H9 (cell line): ENCODE measurements around the gene CAVIN2. TPM values are rescaled to one million over a fixed set of nuclear protein-coding genes. Genes with fewer than 3 reads are reported as not detected.

ENCODE experiments used
- DNase-seq: peaks from one replicate; pipeline ENCODE4 v3.0.0-alpha.2; 2017
- H2AFZ ChIP-seq: one replicate; pipeline ENCODE4 v1.6.1; 2013; ENCODE audit warnings: mild to moderate bottlenecking, low read length, control low read depth, moderate library complexity
- H2AK5ac ChIP-seq: 2 replicates; pipeline ENCODE4 v1.6.1; 2013; ENCODE audit warnings: low read length, control low read depth, mixed read lengths; ENCODE audit not compliant: insufficient read length
- H2BK120ac ChIP-seq: one replicate; pipeline ENCODE4 v1.6.1; 2013; ENCODE audit warnings: low read depth, mild to moderate bottlenecking, low read length, control low read depth, inconsistent platforms; ENCODE audit not compliant: poor library complexity, severe bottlenecking
- H2BK12ac ChIP-seq: 2 replicates; pipeline ENCODE4 v1.6.1; 2013; ENCODE audit warnings: low read length, control low read depth, mixed read lengths, low read depth; ENCODE audit not compliant: insufficient read length
- H2BK15ac ChIP-seq: 2 replicates; pipeline ENCODE4 v1.6.1; 2013; ENCODE audit warnings: low read depth, low read length, control low read depth
- H2BK20ac ChIP-seq: one replicate; pipeline ENCODE4 v1.6.1; 2013; ENCODE audit warnings: low read depth, mild to moderate bottlenecking, low read length, control low read depth, inconsistent platforms; ENCODE audit not compliant: poor library complexity, severe bottlenecking
- H2BK5ac ChIP-seq: 2 replicates; pipeline ENCODE4 v1.6.1; 2013; ENCODE audit warnings: low read length, control low read depth, mixed read lengths; ENCODE audit not compliant: insufficient read length
- H3K14ac ChIP-seq: 2 replicates; pipeline ENCODE4 v1.6.1; 2013; ENCODE audit warnings: low read length, control low read depth; ENCODE audit not compliant: insufficient read depth
- H3K18ac ChIP-seq: 2 replicates; pipeline ENCODE4 v1.6.1; 2013; ENCODE audit warnings: low read depth, mild to moderate bottlenecking, mixed read lengths, low read length, control low read depth; ENCODE audit not compliant: insufficient read length
- H3K23ac ChIP-seq: 2 replicates; pipeline ENCODE4 v1.6.1; 2013; ENCODE audit warnings: low read length, control low read depth, mixed read lengths, low read depth; ENCODE audit not compliant: insufficient read length
- H3K23me2 ChIP-seq: 2 replicates; pipeline ENCODE4 v1.6.1; 2013; ENCODE audit warnings: low read depth, mild to moderate bottlenecking, mixed read lengths, low read length, control low read depth; ENCODE audit not compliant: insufficient read length, poor library complexity, severe bottlenecking
- H3K27ac ChIP-seq: 2 replicates; pipeline ENCODE4 v1.5.1; 2013; ENCODE audit warnings: low read length, control low read depth, mixed read lengths, low read depth; ENCODE audit not compliant: insufficient read length
- H3K27me3 ChIP-seq: 2 replicates; pipeline ENCODE4 v1.6.1; 2013; ENCODE audit warnings: low read length, control low read depth, inconsistent platforms; ENCODE audit not compliant: insufficient read depth
- H3K4ac ChIP-seq: 2 replicates; pipeline ENCODE4 v1.6.1; 2013; ENCODE audit warnings: low read depth, mild to moderate bottlenecking, control low read depth, inconsistent platforms, low read length, moderate library complexity
- H3K4me1 ChIP-seq: 2 replicates; pipeline ENCODE4 v1.6.1; 2013; ENCODE audit warnings: low read length, control low read depth, inconsistent platforms; ENCODE audit not compliant: insufficient read depth
- H3K4me2 ChIP-seq: 2 replicates; pipeline ENCODE4 v1.6.1; 2013; ENCODE audit warnings: low read length, control low read depth, mixed read lengths; ENCODE audit not compliant: insufficient read length, insufficient read depth
- H3K56ac ChIP-seq: 2 replicates; pipeline ENCODE4 v1.6.1; 2013; ENCODE audit warnings: low read depth, mild to moderate bottlenecking, mixed read lengths, low read length, control low read depth; ENCODE audit not compliant: insufficient read length
- H3K79me1 ChIP-seq: 2 replicates; pipeline ENCODE4 v1.6.1; 2013; ENCODE audit warnings: low read depth, mild to moderate bottlenecking, moderate library complexity, low read length, control low read depth, inconsistent platforms; ENCODE audit not compliant: insufficient read depth, poor library complexity, severe bottlenecking
- H3K79me2 ChIP-seq: 2 replicates; pipeline ENCODE4 v1.6.1; 2013; ENCODE audit warnings: low read length, control low read depth, inconsistent platforms; ENCODE audit not compliant: insufficient read depth
- H3K9ac ChIP-seq: 2 replicates; pipeline ENCODE4 v1.6.1; 2013; ENCODE audit warnings: low read length, control low read depth, mixed read lengths; ENCODE audit not compliant: insufficient read length; ENCODE audit errors: extremely low read depth
- H3K9me3 ChIP-seq: one replicate; pipeline ENCODE4 v1.6.1; 2013; ENCODE audit warnings: low read depth, low read length, inconsistent platforms; ENCODE audit not compliant: control insufficient read depth
- H3T11ph ChIP-seq: one replicate; pipeline ENCODE4 v1.6.1; 2013; ENCODE audit warnings: mild to moderate bottlenecking, low read length, control low read depth, inconsistent platforms
- H4K20me1 ChIP-seq: one replicate; pipeline ENCODE4 v1.6.1; 2013; ENCODE audit not compliant: control insufficient read depth, insufficient read length, insufficient read depth
- H4K5ac ChIP-seq: 2 replicates; pipeline ENCODE4 v1.6.1; 2013; ENCODE audit warnings: low read depth, mild to moderate bottlenecking, mixed read lengths, low read length, control low read depth; ENCODE audit not compliant: insufficient read length
- H4K8ac ChIP-seq: replicated peaks from 2 replicates; pipeline ENCODE4 v1.6.1; 2013; ENCODE audit warnings: low read length, control low read depth, mixed read lengths, low read depth; ENCODE audit not compliant: insufficient read length
- H4K91ac ChIP-seq: 2 replicates; pipeline ENCODE4 v1.6.1; 2013; ENCODE audit warnings: low read depth, mild to moderate bottlenecking, moderate library complexity, mixed read lengths, low read length, control low read depth; ENCODE audit not compliant: insufficient read length
- H3K27ac Mint-ChIP-seq, 3 experiments: 2 replicates in 2 of 3; 3 replicates in 1 of 3; pipeline ENCODE4 v1.8.0; 2020 to 2021; ENCODE audit warnings: mixed read lengths in 3 of 3, mild to moderate bottlenecking in 1 of 3, moderate library complexity in 1 of 3
- H3K27me3 Mint-ChIP-seq: 2 replicates; pipeline ENCODE4 v1.8.0; 2021; ENCODE audit warnings: low read depth, mild to moderate bottlenecking, moderate library complexity, mixed read lengths
- H3K36me3 Mint-ChIP-seq, 3 experiments: 2 replicates in 2 of 3; 3 replicates in 1 of 3; pipeline ENCODE4 v1.8.0; 2020 to 2021; ENCODE audit warnings: low read depth in 3 of 3, mixed read lengths in 3 of 3; ENCODE audit not compliant: insufficient read depth in 1 of 3
- H3K4me1 Mint-ChIP-seq, 2 experiments: 2 replicates each; pipeline ENCODE4 v1.8.0; 2020; ENCODE audit warnings: mixed read lengths in 2 of 2
- H3K4me3 Mint-ChIP-seq, 2 experiments: 2 replicates in 1 of 2; 3 replicates in 1 of 2; pipeline ENCODE4 v1.8.0; 2020 to 2021; ENCODE audit warnings: mild to moderate bottlenecking in 2 of 2, mixed read lengths in 2 of 2, moderate library complexity in 1 of 2
- H3K9me3 Mint-ChIP-seq, 2 experiments: 2 replicates in 1 of 2; 3 replicates in 1 of 2; pipeline ENCODE4 v1.8.0; 2020; ENCODE audit warnings: mild to moderate bottlenecking in 2 of 2, mixed read lengths in 2 of 2, moderate library complexity in 1 of 2
- WGBS: extraction: QIAGEN DNeasy Blood & Tissue Kit; methylation state at CpG from one replicate; pipeline ENCODE4 v1.1.7; 2013; ENCODE audit warnings: missing lambda C conversion rate, low lambda C conversion rate, mixed read lengths; ENCODE audit not compliant: insufficient read length; ENCODE audit errors: extremely low coverage; 5-methylcytosine and 5-hydroxymethylcytosine counted together
- total RNA-seq: library from RNA; stranded (reverse); gene quantifications from 2 replicates; pipeline ENCODE4 v1.2.1, GENCODE V29; 2021
- TF ChIP-seq, protein P1 (sequence below): fragments of 200-600 bp; sonication (generic); conservative IDR thresholded peaks from 3 replicates; pipeline ENCODE4 v1.8.0; 2021; ENCODE audit warnings: antibody characterized with exemption, mild to moderate bottlenecking

CAVIN2 gene
- total RNA-seq, 1 experiment from 2014 or later: not detected

DNA sequence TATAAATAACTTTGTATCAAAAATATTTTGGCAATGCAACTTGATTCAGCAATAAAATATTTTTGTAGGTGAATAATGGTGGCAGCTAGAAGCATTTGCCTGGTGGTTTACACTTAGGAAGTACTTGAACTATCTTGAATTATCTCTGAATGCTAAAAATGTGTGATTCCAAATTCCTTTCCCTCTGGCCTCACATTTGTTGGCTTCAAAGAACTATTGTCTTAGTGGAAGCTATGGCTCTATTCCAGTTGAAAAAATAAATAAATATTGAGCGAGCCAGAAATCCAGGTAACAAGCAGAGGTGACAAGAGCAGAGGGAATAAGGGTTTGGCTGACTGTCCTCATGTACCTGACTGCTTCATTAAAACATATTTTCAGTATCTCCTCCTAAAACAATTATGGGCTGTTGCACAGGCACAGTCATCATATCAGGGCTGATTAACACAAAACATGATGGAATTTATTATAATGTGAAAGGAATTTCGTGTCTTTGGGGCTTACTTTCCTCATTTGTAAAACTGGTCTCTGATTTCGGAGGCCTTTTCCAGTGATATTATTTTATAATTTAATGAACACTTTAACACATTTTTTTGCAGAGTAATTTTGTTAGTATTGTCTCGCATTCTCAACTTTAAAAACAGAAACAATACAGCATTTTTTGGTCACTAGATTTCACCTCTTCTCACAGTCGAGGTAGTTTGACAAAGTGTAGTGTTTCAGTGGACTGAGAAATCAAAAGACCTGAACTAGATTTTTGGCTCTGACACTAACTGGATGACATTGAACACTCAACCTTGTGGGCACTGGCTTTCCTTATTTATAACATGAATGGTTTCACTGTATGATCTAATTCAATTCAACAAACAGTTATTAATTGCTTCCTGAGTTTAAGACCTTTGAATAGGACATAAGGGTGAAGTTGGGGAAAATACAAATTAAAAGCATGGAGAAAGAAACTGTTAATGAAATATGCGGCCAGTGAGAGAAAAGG lies 7.8 kb upstream of the CAVIN2 start:
- Histone ChIP-seq H4K8ac (no peak overlapping the region), H2BK15ac (no peak overlapping the region), H4K20me1 (no peaks in the 10 kb centered on the region), H2BK20ac (no peak overlapping the region), H2AFZ (no peak overlapping the region), H2BK120ac (no peak overlapping the region), H3T11ph (no peak overlapping the region), H2BK5ac (no peak overlapping the region), H3K4me2 (no peak overlapping the region), H3K23ac (no peak overlapping the region), H3K79me1 (no peaks in the 10 kb centered on the region), H3K18ac (no peak overlapping the region), H3K23me2 (no peaks in the 10 kb centered on the region), H2AK5ac (no peak overlapping the region), H3K9ac (no peak overlapping the region), H3K14ac (no peak overlapping the region), H4K91ac (no peak overlapping the region), H2BK12ac (no peak overlapping the region), H4K5ac (no peak overlapping the region), H3K4ac (no peak overlapping the region), H3K4me1 (peaks cover 5% of the 10 kb centered on the region; the same call in 1 of the 2 replicates), H3K79me2 (no peaks in the 10 kb centered on the region), H3K9me3 (no peaks in the 10 kb centered on the region), H3K27ac (no peak overlapping the region), H3K56ac (no peak overlapping the region), H3K27me3 (no peaks in the 10 kb centered on the region)
- no peaks in the 10 kb centered on the region for H3K27me3 Mint-ChIP-seq
- no CpG with 5 or more reads among the region's 6 CpGs for WGBS
- DNase-seq: no peak
- H3K9me3 Mint-ChIP-seq: no peaks in the 10 kb centered on the region
- H3K36me3 Mint-ChIP-seq: no peaks in the 10 kb centered on the region; a peak in 1 of 7 replicates
- H3K4me3 Mint-ChIP-seq: no peak overlapping the region
- TF ChIP-seq, protein P1, sequence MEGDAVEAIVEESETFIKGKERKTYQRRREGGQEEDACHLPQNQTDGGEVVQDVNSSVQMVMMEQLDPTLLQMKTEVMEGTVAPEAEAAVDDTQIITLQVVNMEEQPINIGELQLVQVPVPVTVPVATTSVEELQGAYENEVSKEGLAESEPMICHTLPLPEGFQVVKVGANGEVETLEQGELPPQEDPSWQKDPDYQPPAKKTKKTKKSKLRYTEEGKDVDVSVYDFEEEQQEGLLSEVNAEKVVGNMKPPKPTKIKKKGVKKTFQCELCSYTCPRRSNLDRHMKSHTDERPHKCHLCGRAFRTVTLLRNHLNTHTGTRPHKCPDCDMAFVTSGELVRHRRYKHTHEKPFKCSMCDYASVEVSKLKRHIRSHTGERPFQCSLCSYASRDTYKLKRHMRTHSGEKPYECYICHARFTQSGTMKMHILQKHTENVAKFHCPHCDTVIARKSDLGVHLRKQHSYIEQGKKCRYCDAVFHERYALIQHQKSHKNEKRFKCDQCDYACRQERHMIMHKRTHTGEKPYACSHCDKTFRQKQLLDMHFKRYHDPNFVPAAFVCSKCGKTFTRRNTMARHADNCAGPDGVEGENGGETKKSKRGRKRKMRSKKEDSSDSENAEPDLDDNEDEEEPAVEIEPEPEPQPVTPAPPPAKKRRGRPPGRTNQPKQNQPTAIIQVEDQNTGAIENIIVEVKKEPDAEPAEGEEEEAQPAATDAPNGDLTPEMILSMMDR: no peak
- H3K4me1 Mint-ChIP-seq: peaks cover 11 to 12% of the 10 kb centered on the region in 2 experiments
- no peak overlapping the region for H3K27ac Mint-ChIP-seq
